ENCODE measurements around the gene FMN2.

DNA sequence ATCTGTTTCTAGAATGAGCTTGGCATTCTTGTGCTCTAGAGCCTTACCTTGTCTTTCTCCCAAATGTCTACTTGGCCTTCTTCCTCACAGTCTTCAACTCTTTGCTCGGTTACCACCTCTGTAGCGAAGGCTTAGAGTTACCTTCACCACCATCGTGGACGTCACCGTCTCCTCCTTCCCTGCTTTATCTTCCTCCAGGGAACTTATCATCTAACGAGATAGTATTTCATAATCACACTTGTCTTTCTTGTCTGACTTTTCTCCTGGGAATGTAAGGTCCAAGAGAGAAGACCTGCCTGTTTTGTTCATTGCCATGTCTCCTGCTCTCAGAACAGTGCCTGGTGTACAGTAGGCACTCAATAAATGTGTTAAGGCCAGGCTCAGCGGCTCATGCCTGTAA, 404.7 kb downstream of the FMN2 start:
- TF ChIP-seq EZH2 (IDR thresholded peaks at IDR 0.05; ENCODE audit: low read length, unreplicated experiment) (no peak), EZH2phosphoT487 (IDR thresholded peaks at IDR 0.05; ENCODE audit: borderline replicate concordance, low read length) (no peak)
- TF ChIP-seq, protein P1, sequence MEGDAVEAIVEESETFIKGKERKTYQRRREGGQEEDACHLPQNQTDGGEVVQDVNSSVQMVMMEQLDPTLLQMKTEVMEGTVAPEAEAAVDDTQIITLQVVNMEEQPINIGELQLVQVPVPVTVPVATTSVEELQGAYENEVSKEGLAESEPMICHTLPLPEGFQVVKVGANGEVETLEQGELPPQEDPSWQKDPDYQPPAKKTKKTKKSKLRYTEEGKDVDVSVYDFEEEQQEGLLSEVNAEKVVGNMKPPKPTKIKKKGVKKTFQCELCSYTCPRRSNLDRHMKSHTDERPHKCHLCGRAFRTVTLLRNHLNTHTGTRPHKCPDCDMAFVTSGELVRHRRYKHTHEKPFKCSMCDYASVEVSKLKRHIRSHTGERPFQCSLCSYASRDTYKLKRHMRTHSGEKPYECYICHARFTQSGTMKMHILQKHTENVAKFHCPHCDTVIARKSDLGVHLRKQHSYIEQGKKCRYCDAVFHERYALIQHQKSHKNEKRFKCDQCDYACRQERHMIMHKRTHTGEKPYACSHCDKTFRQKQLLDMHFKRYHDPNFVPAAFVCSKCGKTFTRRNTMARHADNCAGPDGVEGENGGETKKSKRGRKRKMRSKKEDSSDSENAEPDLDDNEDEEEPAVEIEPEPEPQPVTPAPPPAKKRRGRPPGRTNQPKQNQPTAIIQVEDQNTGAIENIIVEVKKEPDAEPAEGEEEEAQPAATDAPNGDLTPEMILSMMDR (conservative IDR thresholded peaks at IDR 0.05; ENCODE audit: low read depth, low read length) = no peak

All from PC-3 (cell line).